T-helper 1 cell treated with Interleukin-12 subunit alpha and Interleukin-12 subunit beta and Interleukin-4 antibody, amounts not matched to agents 30 ng/mL and 1 ng/mL, for 36 hours (primary cell): ENCODE data around the gene OSBPL10. TPM values are rescaled to one million over a fixed set of nuclear protein-coding genes. Genes with fewer than 3 reads are reported as not detected.

Experiments used
- intact Hi-C: fragments of 100-400 bp; cut with micrococcal nuclease; formaldehyde crosslinking; loops from one replicate; pipeline ENCODE4 v1.15.1; 2024
- total RNA-seq: library from RNA; stranded (reverse); gene quantifications from 2 replicates; pipeline ENCODE4 v1.2.3, GENCODE V29; 2022

Gene OSBPL10
- total RNA-seq, 1 donor from 2014 or later, result 4.7 TPM

GRCh38 chr3:31687020-31687802, 293.9 kb downstream of the OSBPL10 start:
- intact Hi-C loops, result no loop called here

- intact Hi-C loops, result no loop called here
Observed at GRCh38 chr3:31680072-31680870, 300.8 kb downstream of the OSBPL10 start.

DNA sequence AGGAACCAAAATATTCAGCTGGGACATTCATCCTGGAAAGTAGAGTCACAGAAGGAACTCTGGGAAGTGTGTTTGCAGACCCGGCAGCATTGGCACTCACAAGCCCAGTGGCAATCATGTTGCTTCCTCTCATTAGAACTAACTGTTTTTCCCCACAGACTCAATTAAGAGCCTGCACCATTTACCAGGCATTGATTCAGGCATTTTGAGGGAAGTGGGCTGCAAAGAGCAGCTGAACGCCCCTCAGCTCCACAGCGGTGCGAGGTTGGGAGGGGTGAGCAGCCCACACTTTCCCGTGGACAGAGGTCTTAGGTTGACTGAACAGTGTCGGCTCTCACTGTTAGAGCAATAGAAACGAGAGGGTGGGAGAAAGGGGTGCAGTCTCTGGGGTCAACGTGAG, 304.5 kb downstream of the OSBPL10 start:
- intact Hi-C loops, result no loop called here

- intact Hi-C loops, result no loop called here
Observed at GRCh38 chr3:31673950-31674349, 307.1 kb downstream of the OSBPL10 start.

GRCh38 chr3:31671976-31672375, 309.1 kb downstream of the OSBPL10 start:
- intact Hi-C loops, result no loop called here

DNA sequence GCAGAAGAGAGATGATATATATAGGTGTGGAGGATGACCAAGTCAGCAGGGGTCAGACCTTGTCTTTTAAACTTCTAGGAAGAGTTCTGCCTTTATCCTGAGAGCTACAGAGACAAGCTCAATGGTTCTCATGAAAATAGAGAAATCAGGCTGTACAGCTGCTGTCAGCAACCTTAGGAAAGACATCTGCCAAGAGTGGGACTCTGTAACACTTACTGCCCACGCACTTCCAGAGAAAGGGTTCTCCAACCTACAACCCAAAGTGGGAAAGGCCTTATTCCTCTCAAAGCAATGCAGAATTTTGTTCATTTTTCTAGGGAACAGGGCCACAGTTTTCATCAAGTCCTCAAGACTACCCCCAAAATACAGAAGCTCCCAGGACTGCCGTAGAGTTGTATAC, 309.6 kb downstream of the OSBPL10 start:
- intact Hi-C loops, result no loop called here

DNA sequence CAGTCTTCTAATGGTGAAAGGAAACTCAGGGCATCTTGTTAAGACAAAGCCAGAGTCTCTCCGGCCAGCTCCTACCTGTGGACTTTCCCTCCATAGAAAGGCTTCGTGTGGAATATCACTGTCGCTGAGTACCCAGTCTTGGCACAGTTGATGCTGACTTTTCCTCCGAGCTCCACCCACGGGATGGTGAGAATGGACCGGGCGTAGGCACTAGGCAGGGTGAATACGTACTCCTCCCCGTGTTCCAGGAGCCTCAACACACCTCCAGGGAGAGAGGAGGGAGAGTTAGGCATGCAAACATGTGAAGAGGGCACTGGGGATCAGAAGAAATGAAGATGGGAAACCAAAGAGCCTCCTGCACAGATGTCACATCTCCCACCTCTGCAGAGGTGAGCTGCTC, 310.3 kb downstream of the OSBPL10 start:
- intact Hi-C loops, result no loop called here

GRCh38 chr3:31670136-31670535, 310.9 kb downstream of the OSBPL10 start:
- intact Hi-C loops, result no loop called here

DNA sequence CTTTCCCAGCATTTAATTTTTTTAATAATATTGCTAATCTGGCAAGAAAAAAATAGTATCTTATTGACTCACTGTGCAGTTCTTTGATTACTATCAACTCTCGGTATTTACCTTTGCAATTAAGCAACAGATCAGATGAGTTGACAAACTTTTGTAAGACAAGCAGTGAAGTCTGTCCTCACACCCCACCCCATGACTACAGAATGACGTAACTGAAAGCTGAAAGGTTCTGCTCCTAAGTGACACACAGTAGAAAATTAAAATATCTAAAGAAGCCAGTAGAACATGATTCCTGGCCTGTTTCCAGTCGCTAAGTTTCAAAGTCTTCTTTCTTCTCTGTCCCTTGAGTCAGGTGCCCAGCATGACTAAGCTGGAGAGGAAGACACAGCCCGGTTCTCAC, 312.8 kb downstream of the OSBPL10 start:
- intact Hi-C loops, result no loop called here

DNA sequence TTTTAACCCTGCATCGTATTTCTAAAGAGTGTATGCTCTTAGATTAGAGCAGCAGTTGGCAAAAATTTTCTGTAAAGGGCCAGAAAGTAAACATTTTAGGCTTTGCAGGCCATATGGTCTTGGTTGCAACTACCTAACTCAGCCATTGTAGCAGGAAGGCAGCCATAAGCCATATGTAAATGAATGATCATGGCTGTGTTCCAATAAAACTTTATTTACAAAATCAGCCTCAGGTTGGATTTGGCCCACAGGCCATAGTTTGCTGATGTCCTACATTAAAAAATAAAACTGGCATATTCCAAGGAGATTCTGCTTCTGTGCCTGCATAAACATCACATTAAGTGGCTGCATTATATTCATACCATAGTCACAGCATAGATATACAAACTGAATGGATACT, 313.5 kb downstream of the OSBPL10 start:
- intact Hi-C loops, result no loop called here

GRCh38 chr3:31664031-31664430, 317.0 kb downstream of the OSBPL10 start:
- intact Hi-C loops, result no loop called here

GRCh38 chr3:31661993-31662670, 318.9 kb downstream of the OSBPL10 start:
- intact Hi-C loops, result no loop called here

DNA sequence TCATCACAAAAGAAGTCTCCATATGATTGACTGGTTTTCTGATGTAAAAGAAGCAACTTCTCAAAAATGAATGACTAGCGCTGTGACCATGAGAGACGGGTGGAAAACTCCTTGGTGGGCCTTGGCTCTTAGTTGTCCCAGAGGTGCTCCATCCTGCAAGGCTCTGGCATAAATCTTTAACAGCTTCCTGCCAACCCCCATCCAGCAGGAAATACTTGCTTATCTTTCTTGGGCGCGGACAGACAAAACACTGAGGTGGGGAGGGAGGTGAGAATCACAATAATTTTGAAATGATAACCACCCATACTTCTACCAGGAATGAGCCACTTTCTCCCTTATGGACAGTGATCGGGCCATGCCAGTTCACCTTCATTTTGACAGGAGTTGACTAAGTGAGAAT, 319.8 kb downstream of the OSBPL10 start:
- intact Hi-C loops, result no loop called here

DNA sequence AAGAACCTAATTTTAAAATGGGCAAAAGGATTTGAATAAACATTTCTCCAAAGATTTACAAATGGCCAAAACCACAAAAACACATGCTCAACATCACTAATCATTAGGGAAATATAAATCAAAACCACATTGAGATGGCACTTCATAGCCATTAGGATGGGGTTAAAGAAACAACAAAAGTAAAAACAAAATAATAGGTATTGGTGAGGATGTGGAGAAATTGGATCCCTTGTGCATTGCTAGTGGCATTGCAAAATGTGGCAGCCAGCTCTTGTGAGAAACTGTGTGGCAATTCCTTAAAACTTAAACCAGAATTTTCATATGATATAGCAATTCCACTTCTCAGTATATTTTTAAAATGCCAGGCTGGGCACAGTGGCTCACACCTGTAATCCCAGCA, 321.8 kb downstream of the OSBPL10 start:
- intact Hi-C loops, result no loop called here

GRCh38 chr3:31654998-31655397, 326.1 kb downstream of the OSBPL10 start:
- intact Hi-C loops, result loop anchor here (2.0 kb wide), 1 partner anchor 18 kb away; no protein-coding TSS in a partner anchor

DNA sequence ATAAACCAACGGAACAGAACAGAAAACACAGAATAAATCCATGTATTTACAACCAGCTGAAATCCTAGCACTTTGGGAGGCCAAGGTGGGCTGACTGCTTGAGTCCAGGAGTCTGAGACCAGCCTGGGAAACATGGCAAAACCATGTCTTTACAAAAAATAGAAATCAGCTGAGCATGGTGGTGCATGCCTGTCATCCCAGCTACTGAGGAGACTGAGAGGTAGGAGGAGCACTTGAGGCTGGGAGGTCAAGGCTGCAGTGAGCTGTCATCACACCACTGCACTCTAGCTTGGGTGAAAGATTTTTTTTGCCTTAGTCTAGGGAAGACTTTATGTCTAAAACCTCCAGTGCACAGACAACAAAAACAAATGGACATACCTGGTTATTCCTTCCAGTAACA, 327.6 kb downstream of the OSBPL10 start:
- intact Hi-C loops, result no loop called here

DNA sequence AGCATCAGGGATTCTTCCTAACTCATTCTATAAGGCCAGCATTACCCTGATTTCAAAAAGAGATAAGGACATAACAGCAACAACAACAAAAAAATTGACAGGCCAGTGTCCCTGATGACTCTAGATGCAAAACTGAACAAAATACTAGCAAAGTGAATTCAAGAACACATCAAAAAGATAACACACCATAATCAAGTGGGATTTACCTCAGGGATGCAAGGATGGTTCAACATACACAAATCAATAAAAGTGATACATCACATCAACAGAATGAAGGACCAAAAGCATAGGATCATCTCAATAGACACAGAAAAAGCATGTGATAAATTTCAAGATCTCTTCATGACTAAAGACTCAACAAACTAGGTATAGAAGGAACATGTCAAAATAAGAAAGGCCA, 328.8 kb downstream of the OSBPL10 start:
- intact Hi-C loops, result no loop called here

- intact Hi-C loops, result no loop called here
Observed at GRCh38 chr3:31648286-31648968, 332.6 kb downstream of the OSBPL10 start.

DNA sequence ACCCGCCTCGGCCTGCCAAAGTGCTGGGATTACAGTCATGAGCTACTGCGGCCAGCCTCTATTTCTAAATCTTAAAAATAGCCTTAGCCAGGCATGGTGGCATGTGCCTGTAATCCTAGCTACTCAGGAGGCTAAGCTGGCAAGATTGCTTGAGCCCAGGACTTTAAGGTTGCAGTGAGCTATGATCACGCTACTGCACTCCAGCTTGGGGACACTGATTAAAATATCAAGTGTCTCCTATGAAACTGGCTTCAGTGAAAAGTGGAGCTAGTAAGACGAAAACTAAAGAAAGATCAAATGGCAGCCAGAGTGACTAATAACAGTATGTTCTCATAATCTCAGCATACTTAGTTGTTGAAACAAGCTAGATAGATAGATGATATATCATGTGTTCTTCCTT, 335.8 kb downstream of the OSBPL10 start:
- intact Hi-C loops, result no loop called here

DNA sequence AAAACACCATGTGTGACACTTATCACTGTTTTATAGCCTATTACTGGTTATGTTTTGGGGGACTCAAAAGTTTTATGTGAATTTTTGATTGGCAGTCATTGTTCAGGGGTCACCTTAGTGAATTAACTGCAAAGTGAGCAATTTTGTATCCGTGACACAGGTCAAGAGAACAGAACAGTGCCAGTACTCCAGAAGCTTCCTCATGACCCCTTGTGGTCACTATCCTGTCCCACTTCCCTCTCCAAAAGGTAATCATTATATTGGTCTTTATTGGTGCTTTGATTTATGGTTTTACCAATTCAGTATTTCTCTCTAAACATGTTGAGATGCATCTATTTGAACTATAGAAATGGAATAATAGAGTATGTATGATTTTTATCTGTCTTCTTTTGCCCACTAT, 341.2 kb downstream of the OSBPL10 start:
- intact Hi-C loops, result loop anchor here (5.0 to 10.0 kb wide), 5 partner anchors 43 to 1015 kb away; no protein-coding TSS in a partner anchor

GRCh38 chr3:31636694-31637442, 344.2 kb downstream of the OSBPL10 start:
- intact Hi-C loops, result loop anchor here (1.0 to 10.0 kb wide), 8 partner anchors 18 to 1012 kb away; partner anchors contain the start of gene STT3B
